Loucy (cell line): ENCODE measurements around the gene CTNNBL1.

Experiments
- H2AFZ ChIP-seq: fragments of 200-600 bp; sonication (generic); 2 replicates; pipeline ENCODE4 v1.6.0; 2016; ENCODE audit warnings: antibody characterized with exemption, mild to moderate bottlenecking, low read length, moderate library complexity
- H3F3A ChIP-seq: fragments of 200-600 bp; 2 replicates; pipeline ENCODE4 v1.6.0; 2016; ENCODE audit warnings: antibody characterized with exemption, low read depth, mild to moderate bottlenecking
- H3K27me3 ChIP-seq: fragments of 200-600 bp; sonication (generic); 2 replicates; pipeline ENCODE4 v1.6.1; 2014; ENCODE audit warnings: low read length, mild to moderate bottlenecking; ENCODE audit not compliant: insufficient read depth, poor library complexity, severe bottlenecking
- H3K36me3 ChIP-seq: fragments of 200-600 bp; sonication (generic); 2 replicates; pipeline ENCODE4 v1.6.1; 2016; ENCODE audit warnings: low read length; ENCODE audit not compliant: insufficient read depth
- H3K4me1 ChIP-seq: fragments of 200-600 bp; sonication (generic); 2 replicates; pipeline ENCODE4 v1.5.1; 2014; ENCODE audit warnings: low read length, mild to moderate bottlenecking; ENCODE audit not compliant: insufficient read depth, poor library complexity, severe bottlenecking
- H3K4me2 ChIP-seq: fragments of 200-600 bp; sonication (generic); 2 replicates; pipeline ENCODE4 v1.6.0; 2014; ENCODE audit warnings: antibody characterized with exemption, low read length, low read depth, mild to moderate bottlenecking; ENCODE audit not compliant: poor library complexity, severe bottlenecking
- H3K4me3 ChIP-seq: fragments of 200-600 bp; sonication (generic); 2 replicates; pipeline ENCODE4 v1.5.1; 2014; ENCODE audit warnings: low read length, mild to moderate bottlenecking, mixed read lengths; ENCODE audit not compliant: poor library complexity, severe bottlenecking
- H3K79me2 ChIP-seq: fragments of 200-600 bp; sonication (generic); 2 replicates; pipeline ENCODE4 v1.6.1; 2014; ENCODE audit warnings: low read length; ENCODE audit not compliant: insufficient read depth
- H3K9ac ChIP-seq: fragments of 200-600 bp; sonication (generic); 2 replicates; pipeline ENCODE4 v1.6.0; 2014; ENCODE audit warnings: mild to moderate bottlenecking, low read depth, low read length, moderate library complexity; ENCODE audit not compliant: poor library complexity, severe bottlenecking
- H3K9me2 ChIP-seq: fragments of 200-600 bp; sonication (generic); replicated peaks from 2 replicates; pipeline ENCODE4 v1.6.1; 2016; ENCODE audit warnings: low read depth, low read length, mixed read lengths
- H3K9me3 ChIP-seq: fragments of 200-600 bp; sonication (generic); 2 replicates; pipeline ENCODE4 v1.6.1; 2014; ENCODE audit warnings: mild to moderate bottlenecking, antibody characterized with exemption, low read length, low read depth; ENCODE audit not compliant: insufficient read depth
- H4K20me1 ChIP-seq: fragments of 200-600 bp; sonication (generic); 2 replicates; pipeline ENCODE4 v1.6.0; 2014; ENCODE audit warnings: antibody characterized with exemption, low read length, mild to moderate bottlenecking; ENCODE audit not compliant: insufficient read depth, poor library complexity, severe bottlenecking
- CTCF ChIP-seq: fragments of 200-600 bp; sonication (generic); conservative IDR thresholded peaks from 2 replicates; pipeline ENCODE4 v1.5.1; 2014; ENCODE audit warnings: mild to moderate bottlenecking, antibody characterized with exemption, low read length
- EZH2phosphoT487 ChIP-seq: fragments of 200-600 bp; IDR thresholded peaks from 2 replicates; pipeline ENCODE4 v1.6.1; 2018; ENCODE audit warnings: antibody characterized with exemption, mild to moderate bottlenecking, moderate library complexity, borderline replicate concordance

The CTNNBL1 gene

DNA sequence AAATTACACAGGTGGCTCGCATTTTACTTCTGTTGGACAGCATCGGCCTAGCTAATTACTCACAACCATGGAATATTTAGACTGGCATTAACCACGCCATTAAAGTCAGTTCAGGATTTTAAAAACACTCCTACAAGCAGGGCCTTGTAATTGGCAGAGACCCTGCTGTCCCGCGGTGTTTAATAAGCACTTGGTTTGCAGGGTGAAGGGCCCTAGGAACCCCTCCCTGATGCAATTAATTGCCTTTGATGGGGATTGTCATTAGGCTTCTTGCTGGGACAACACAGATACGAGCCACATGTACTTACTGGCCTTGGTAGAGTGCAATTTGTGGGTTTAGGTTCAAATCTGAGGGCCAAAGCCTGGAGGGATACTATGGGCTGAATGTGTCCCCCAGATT, 201.3 kb downstream of the CTNNBL1 start:
- Histone ChIP-seq H3K9me2 (no peaks in the 10 kb centered on the region), H3K4me2 (no peak overlapping the region), H3F3A (no peaks in the 10 kb centered on the region), H3K9me3 (no peaks in the 10 kb centered on the region), H4K20me1 (no peaks in the 10 kb centered on the region), H3K27me3 (no peaks in the 10 kb centered on the region), H3K4me3 (no peak overlapping the region), H3K4me1 (no peaks in the 10 kb centered on the region), H3K9ac (no peak overlapping the region), H3K79me2 (no peaks in the 10 kb centered on the region), H2AFZ (no peak overlapping the region), H3K36me3 (no peaks in the 10 kb centered on the region)
- no peak for TF ChIP-seq EZH2phosphoT487
- no peak for TF ChIP-seq CTCF

- Histone ChIP-seq H3F3A (no peaks in the 10 kb centered on the region), H3K9me2 (no peaks in the 10 kb centered on the region), H3K9me3 (no peaks in the 10 kb centered on the region), H3K36me3 (no peaks in the 10 kb centered on the region), H2AFZ (no peak overlapping the region), H3K4me1 (no peaks in the 10 kb centered on the region), H3K9ac (no peak overlapping the region), H3K27me3 (no peaks in the 10 kb centered on the region), H3K4me3 (no peak overlapping the region), H4K20me1 (no peaks in the 10 kb centered on the region), H3K79me2 (no peaks in the 10 kb centered on the region), H3K4me2 (no peak overlapping the region)
- TF ChIP-seq CTCF: peak; percentile 36
- TF ChIP-seq EZH2phosphoT487: no peak
These were observed 203.2 kb downstream of the CTNNBL1 start for GRCh38 chr20:37896932-37897548.

DNA sequence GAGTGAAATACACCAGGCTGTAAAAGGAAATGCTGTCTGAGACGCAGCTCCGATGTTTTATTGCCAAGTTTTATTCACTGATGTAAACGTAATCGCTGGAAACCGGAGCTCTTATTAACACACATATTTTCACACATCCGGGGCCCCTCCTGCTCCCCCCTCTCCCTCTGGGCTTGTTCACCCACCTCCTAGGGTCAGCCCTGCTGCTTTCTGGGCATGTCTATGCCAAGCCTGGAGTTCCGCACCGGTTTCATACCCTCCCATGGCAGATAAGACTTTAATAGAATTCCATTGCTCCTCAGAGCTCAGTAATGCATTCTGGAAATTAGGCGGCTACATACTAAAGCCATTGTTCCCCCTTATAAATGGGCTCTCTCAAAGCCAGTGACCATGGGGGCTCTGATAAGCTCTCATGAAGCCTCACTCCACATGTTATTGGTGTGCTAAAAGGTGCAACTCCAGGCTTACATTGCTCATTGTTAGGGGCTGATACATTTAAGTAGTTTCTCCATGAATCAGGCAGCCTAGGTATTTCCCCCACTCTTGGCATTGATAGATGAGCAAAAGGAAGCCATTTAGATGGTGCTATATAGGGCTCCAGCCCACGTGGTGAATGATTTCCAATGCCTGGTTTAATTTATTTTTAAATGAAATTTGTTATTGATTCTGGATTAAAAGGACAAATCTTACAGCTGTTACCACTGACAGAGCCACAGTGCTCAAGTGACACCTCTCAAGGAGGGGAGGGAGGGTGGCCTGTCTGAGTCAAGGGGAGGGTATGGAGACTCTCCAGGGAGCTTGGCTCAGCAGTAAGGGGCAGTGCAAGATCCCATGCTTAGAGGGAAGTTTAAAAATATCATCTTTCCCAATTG, 204.6 kb downstream of the CTNNBL1 start:
- H3K27me3 ChIP-seq: no peaks in the 10 kb centered on the region
- H3K9me2 ChIP-seq: no peaks in the 10 kb centered on the region
- H3K4me3 ChIP-seq: no peak overlapping the region

More for the DNA sequence above, 204.6 kb downstream of the CTNNBL1 start:
- Histone ChIP-seq H3K79me2 (no peaks in the 10 kb centered on the region), H3K36me3 (no peaks in the 10 kb centered on the region), H2AFZ (no peak overlapping the region), H3K9ac (no peak overlapping the region), H4K20me1 (no peaks in the 10 kb centered on the region), H3K4me2 (no peak overlapping the region), H3K9me3 (no peaks in the 10 kb centered on the region), H3K4me1 (no peaks in the 10 kb centered on the region), H3F3A (no peaks in the 10 kb centered on the region)
- no peak for TF ChIP-seq CTCF
- no peak for TF ChIP-seq EZH2phosphoT487
